HG03139 (cell line): ENCODE results near the gene NRL.
A peak's percentile ranks its signal among the peaks of the same experiment; 100 is the strongest.

Source experiments
- ATAC-seq: cut with Tn5 transposase; IDR thresholded peaks from one replicate; pipeline ENCODE4 v1.9.1; 2021; ENCODE audit not compliant: unreplicated experiment

Gene NRL

DNA sequence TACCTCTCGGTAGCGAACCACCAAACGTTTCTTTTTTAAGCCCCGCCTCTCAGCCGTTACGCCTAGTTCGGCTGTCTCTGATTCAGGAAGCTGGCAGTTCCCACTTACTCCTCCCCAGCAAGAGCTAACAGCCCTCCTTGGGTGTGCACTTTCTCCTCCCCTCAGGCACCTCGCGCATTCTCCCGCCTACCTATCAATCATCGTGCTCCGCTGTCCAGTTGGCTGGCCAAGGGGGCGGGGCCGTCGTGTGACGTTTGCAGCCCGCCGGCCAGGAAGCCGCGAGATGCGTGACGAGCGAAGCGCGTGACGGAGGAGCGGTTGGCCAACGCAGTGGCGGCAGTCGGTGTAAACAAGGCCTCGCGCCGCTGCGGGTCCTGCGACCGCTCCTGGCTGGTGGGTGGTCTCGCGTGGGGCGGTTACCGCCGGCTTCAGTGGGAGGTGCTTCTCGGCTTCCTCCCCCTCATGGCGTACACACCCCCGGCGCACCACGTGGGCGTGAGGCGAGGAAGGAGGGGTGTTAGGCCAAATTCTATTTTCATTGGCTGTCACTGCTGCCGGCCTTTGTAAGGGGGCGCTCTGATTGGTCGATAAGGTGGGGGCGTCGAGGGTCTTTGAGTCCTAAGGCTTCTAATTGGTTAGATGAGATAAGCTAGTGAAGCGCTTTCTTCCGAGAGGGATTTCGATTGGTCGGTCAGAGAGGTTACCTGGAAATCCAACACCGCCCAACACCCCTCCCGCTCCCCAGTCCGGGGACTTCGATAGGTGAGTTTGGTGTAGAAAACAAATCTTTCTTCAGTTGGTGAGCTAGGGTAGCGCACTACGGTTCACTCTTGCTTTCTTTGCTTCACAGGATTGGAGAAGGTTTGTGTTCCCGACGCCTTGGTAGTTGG is at the start of gene NRL, which contains the start of gene DCAF11:
Gene NRL, minus strand, starts transcription at position 418 of the 890 bp plus-strand sequence. CDS start 32,101 bp downstream, outside the sequence.
Gene DCAF11, plus strand, starts transcription at position 246 of the 890 bp plus-strand sequence. CDS start 818 bp downstream, outside the sequence.
- ATAC-seq, result peak; percentile 75

DNA sequence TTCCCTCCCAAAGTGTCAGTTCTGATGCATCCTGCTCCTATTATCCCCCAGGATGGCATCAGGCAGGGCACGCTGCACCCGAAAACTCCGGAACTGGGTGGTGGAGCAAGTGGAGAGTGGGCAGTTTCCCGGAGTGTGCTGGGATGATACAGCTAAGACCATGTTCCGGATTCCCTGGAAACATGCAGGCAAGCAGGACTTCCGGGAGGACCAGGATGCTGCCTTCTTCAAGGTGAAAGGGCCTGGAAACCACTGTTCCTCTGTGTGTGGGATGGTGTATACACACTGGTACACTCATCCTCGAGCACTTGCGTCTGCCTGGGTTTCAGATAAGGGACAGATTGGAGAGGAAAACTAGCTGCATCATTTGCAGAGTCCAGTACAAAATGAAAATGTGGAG is 47.3 kb upstream of the NRL start:
- ATAC-seq, result no peak

- ATAC-seq, result peak; percentile 68
Measured at GRCh38 chr14:24160850-24161804, 46.4 kb upstream of the NRL start, which contains the start of gene IRF9. Gene IRF9, plus strand, starts transcription at chr14:24161265. Its CDS starts 880 bp downstream, at chr14:24162145.

DNA sequence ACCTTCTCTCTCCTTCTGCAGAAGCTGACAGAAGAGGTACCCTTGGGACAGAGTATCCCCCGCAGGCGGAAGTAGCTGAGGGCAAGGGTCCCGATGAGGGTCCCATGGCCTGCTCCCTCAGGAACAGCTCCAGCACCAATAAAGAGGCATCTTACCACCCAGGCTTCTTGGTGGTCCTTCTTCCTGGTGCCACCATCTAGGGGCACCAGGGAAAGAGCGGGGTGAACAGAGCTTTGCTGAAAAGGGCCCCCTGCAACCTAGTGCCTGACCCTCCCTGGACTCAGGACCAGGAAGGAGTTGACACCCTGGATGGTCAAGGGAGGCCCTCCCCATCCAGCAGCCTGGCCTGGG is 45.7 kb upstream of the NRL start:
- no peak for ATAC-seq

GRCh38 chr14:24159777-24160498 is 45.2 kb upstream of the NRL start:
- no peak for ATAC-seq

- ATAC-seq, result no peak
Measured at GRCh38 chr14:24157331-24157730, 42.6 kb upstream of the NRL start.

DNA sequence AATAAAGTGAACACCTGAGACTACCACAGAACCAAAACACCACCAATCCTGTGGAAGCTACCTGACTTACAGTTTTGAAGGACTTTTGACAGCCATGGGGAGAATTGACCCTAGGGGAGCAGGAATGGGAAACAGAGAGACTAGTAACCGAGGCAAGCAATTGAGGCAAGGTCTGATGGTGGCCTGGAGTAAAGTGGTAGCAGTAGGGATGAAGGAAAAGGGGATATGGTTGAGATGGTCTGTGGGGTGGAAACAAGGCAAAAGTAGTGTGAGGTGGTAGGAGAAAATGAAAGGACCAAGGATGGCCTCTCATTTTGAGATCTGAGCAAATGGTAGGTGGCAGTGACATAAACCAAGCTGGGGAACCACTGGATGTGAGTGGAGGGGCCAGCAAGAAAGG is 42.1 kb upstream of the NRL start:
- no peak for ATAC-seq

DNA sequence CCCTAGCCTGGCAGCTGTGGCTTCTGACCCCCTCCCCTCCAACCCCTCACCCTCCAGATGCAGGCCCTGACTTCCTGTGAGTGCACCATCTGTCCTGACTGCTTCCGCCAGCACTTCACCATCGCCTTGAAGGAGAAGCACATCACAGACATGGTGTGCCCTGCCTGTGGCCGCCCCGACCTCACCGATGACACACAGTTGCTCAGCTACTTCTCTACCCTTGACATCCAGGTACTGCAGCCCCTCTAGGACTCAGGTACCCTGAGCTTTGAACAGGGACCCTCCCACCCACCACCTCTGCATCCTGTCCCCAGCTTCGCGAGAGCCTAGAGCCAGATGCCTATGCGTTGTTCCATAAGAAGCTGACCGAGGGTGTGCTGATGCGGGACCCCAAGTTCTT is 40.4 kb upstream of the NRL start:
- ATAC-seq, result no peak

DNA sequence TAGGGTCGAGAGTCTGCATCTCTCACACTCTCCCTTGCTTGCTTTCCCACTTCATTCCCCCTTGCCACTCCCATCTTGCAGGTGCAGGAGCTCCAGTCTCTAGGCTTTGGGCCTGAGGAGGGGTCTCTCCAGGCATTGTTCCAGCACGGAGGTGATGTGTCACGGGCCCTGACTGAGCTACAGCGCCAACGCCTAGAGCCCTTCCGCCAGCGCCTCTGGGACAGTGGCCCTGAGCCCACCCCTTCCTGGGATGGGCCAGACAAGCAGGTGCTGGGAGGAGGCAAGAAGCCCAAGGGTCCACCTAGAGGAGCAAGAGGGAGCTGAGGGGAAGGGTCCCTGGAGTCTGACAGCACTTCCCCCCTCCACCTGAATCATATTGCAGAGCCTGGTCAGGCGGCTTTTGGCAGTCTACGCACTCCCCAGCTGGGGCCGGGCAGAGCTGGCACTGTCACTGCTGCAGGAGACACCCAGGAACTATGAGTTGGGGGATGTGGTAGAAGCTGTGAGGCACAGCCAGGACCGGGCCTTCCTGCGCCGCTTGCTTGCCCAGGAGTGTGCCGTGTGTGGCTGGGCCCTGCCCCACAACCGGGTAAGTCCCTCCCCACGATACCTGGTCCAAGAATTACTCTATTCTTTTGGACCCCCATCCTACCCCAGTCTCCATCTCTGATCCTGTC is 36.8 kb upstream of the NRL start:
- ATAC-seq, result no peak

DNA sequence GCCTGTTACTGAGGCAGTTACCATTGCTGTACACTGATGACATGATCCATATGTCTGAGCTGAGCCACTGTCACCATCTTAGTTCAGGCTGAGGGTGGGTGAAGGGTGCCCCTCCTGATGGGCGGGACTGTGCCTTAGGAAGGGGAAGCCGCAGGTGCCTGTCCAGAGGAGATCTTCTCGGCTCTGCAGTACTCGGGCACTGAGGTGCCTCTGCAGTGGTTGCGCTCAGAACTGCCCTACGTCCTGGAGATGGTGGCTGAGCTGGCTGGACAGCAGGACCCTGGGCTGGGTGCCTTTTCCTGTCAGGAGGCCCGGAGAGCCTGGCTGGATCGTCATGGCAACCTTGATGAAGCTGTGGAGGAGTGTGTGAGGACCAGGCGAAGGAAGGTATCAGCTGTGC is 36.2 kb upstream of the NRL start:
- no peak for ATAC-seq

GRCh38 chr14:24150567-24150966 is 35.8 kb upstream of the NRL start:
- no peak for ATAC-seq

GRCh38 chr14:24150061-24150460 is 35.3 kb upstream of the NRL start:
- ATAC-seq, result no peak

DNA sequence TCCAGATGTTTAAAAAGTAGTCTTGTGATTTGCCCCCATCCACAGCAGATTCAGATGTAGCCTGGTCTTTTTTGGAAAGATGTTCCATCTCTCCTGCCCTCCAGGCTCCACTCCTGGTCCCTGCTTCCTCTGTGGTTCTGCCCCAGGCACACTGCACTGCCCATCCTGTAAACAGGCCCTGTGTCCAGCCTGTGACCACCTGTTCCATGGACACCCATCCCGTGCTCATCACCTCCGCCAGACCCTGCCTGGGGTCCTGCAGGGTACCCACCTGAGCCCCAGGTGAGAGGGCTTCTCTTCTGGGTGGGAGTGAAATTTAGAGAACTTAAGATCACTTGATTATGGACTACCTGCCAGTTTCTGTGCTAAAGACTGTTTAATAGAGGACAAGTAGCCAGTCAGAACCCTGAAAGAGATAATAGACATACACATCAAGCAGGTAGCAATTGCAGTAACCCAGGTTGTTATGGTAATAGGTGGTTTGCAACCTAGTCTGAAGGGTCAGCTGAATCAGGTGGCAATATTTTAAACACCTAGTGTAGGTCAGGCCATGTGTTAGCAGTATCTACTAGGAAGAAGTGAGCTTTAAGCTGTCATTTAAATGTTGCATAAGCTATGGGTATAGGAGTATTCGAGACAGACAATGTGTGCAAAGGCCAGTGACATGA is 34.7 kb upstream of the NRL start:
- no peak for ATAC-seq

GRCh38 chr14:24147761-24148428 is 33.1 kb upstream of the NRL start:
- ATAC-seq, result no peak

DNA sequence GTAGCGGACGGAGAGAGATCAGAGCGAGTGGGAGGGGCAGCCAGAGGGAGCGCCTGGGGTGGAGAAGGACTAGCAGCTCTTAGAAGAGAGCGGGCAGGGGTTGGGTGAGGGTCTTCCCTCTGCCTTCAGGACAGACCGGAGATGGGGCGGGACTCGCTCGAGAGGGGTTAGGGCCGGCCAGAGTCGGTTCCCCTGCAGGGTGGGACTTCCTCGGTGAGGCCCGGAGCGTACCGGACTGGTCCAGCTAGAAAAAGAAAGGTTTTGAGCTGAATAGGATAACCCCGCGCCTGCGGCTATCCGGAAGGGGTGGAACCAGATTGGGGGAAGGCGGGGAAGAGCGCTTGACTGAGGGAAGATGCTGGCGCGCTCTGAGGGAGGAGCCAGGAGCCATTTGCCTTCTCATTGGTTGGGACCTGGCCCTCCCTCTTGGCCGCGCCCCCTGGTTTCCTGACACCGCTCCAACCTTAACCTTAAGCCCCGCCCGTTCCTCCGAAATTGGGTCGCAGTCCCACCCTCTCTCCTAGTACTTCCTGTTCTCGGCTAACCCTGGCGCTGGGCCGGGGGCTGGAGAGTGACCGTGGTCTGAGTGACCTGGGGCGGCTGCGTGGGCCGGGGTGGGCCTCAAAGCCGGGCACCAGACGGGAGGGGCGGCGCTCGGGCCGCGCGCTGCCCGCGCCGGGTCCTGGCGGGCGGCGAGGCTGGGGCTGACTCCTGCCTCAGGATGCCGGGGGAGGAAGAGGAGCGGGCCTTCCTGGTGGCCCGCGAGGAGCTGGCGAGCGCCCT is 32.4 kb upstream of the NRL start, which contains the start of gene RNF31:
Gene RNF31, plus strand, starts transcription at position 521 of the 783 bp plus-strand sequence. Its CDS starts 201 bp downstream, at position 722.
- peak; percentile 72 for ATAC-seq

DNA sequence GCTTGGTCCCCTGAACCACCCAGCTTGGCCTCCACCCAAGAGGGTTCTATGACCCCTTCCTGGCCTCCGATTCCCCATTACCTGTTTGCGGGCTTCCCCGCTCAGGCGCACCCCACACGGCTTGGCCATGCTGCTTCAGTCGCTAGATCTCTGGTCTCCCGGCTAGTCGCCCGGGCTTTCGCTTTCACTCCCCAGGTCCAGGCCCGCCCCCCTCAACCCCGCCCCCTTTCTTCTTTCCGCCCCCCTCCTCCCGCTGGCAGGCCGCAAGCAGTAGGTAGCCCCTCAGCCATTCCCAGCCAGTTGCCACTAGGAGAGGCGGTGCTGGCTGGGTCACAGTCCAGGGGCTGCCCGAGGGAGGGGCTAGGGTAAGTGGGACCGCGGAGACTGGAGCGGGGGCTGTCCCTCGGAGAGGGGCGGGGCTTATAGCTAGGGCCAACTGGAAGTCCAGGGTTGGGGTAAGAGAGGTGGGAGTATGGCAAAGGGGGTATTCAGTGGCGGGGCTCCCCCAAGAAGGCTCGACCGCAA is 31.8 kb upstream of the NRL start, which contains the start of gene PSME2:
Gene PSME2, minus strand, starts transcription at position 158 of the 525 bp plus-strand sequence. Its CDS starts 29 bp downstream, at position 129.
- ATAC-seq, result peak; percentile 50

- ATAC-seq, result no peak
Measured at GRCh38 chr14:24145690-24146452, 31.1 kb upstream of the NRL start.
